KOPT-K1 (cell line): ENCODE measurements around the gene OR2V2.

Experiments used
- H3K27ac ChIP-seq: fragments of 200-600 bp; sonication (generic); 2 replicates; pipeline ENCODE4 v1.5.1; 2016; ENCODE audit warnings: antibody characterized with exemption, mild to moderate bottlenecking, low read depth, low read length; ENCODE audit not compliant: poor library complexity, severe bottlenecking
- H3K36me3 ChIP-seq: fragments of 200-600 bp; sonication (generic); 2 replicates; pipeline ENCODE4 v1.5.1; 2017; ENCODE audit warnings: antibody characterized with exemption, mild to moderate bottlenecking, low read length, moderate library complexity; ENCODE audit not compliant: insufficient read depth
- H3K9me3 ChIP-seq: fragments of 200-600 bp; sonication (generic); 2 replicates; pipeline ENCODE4 v1.5.1; 2017; ENCODE audit warnings: antibody characterized with exemption, low read length, mild to moderate bottlenecking; ENCODE audit not compliant: insufficient read depth, poor library complexity, severe bottlenecking

The OR2V2 gene

DNA sequence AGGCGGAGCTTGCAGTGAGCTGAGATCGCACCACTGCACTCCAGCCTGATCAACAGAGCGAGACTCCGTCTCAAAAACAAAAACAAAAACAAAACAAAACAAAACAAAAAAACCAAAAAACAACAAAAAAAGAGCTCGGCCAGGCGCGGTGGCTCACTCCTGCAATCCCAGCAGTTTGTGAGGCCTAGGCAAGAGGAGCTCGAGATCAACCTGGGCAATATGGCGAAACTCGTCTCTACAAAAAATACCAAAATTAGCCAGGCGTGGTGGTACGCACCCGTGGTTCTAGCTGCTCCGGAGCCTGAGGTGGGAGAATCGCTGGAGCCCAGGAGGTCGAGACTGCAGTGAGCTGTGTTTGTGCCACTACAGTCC lies 37.4 kb downstream of the OR2V2 start:
- H3K27ac ChIP-seq, result peak overlapping the region; percentile 58
- no peaks in the 10 kb centered on the region for H3K36me3 ChIP-seq
- no peaks in the 10 kb centered on the region for H3K9me3 ChIP-seq

DNA sequence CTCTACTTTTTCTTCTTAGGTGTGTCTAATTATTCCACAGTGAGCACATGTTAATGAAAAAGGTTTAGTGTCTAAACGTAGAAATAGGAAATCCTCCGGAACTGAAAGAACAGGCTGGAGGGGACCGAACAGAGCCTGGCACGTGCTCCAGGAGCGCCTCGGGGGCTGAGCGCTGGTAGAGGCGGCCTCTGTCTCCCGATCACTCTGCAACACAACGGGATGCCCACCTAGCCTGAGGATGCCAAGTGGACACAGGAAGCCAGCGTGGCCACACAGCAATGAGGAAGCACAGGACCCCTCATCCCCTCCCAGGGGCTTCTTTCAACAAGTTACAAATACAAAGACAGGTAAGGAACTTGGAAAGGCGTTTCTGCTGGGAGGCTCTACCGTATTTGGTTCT lies 38.2 kb downstream of the OR2V2 start:
- Histone ChIP-seq H3K36me3 (no peaks in the 10 kb centered on the region), H3K27ac (no peak overlapping the region), H3K9me3 (no peaks in the 10 kb centered on the region)

DNA sequence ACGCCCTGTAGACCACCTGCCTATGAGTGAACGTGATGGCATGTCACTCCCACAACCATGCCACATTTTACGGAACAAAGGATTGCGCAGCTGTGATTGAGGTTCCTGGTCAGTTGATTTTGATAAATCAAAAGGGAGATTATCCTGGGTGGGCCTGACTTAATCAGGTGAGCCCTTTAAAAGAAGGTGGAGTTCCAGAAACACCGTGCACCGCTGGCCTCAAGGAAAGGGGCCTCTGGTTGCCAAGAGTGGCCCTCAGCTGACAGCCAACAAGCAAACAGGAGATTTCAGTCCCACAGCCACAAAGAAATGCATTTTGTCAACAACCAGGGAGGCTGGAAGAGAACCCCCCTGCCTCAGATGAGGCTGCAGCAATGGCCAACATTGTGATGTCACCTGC lies 38.6 kb downstream of the OR2V2 start:
- no peaks in the 10 kb centered on the region for H3K9me3 ChIP-seq
- no peak overlapping the region for H3K27ac ChIP-seq
- H3K36me3 ChIP-seq, result no peaks in the 10 kb centered on the region

DNA sequence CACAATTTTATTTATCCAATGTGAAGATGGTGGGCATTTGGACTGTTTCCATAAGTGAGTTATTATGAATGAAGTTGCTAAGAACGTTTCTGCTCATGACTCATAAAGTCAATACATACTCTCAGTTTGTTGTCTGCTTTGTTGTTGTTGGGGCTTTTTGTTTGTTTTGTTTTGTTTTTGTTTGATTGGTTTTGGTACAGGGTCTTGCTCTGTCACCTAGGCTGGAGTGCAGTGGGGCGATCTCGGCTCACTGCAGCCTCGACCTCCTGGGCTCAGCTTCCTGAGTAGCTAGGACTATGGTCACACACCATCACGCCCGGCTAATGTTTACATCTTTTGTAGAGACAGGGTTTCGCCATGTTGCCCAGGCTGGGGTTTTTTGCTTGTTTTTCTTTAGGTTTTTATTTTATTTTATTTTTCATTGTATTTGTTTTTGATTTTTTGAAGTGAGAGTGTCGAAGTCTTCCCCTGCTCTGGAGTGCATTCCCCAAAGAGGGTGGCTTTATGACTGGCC lies 39.7 kb downstream of the OR2V2 start:
- no peak overlapping the region for H3K27ac ChIP-seq
- no peaks in the 10 kb centered on the region for H3K9me3 ChIP-seq
- no peaks in the 10 kb centered on the region for H3K36me3 ChIP-seq

DNA sequence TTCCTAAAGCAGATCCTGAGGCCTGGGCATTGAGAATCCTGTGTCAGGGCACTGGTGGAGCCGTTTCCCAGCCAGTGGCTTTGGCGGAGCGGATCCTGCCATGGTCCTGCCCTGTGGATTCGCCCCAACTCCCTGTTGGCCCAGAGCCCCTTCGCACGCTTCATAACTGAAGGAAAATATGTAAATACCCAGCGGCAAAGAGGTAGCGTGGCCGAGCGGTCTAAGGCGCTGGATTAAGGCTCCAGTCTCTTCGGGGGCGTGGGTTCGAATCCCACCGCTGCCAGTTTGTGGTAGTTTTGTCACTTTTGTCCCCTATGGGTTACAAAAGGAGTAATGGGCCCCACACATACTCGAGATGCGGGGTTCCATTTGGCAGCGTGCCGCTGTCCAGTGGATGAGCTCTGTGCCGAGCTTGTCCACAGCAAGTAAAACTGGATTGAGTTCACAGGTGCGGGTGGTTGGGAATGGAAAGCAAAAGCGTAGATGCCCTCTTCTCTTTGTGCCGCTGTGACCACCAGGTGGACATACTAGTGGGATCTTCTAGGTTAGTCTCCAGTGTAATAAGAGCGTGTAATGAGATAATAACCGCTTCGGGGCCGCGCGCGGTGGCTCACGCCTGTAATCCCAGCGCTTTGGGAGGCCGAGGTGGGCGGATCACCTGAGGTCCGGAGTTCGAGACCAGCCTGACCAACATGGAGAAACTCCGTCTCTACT lies 40.3 kb downstream of the OR2V2 start:
- H3K36me3 ChIP-seq, result no peaks in the 10 kb centered on the region
- H3K27ac ChIP-seq, result no peak overlapping the region
- no peaks in the 10 kb centered on the region for H3K9me3 ChIP-seq

DNA sequence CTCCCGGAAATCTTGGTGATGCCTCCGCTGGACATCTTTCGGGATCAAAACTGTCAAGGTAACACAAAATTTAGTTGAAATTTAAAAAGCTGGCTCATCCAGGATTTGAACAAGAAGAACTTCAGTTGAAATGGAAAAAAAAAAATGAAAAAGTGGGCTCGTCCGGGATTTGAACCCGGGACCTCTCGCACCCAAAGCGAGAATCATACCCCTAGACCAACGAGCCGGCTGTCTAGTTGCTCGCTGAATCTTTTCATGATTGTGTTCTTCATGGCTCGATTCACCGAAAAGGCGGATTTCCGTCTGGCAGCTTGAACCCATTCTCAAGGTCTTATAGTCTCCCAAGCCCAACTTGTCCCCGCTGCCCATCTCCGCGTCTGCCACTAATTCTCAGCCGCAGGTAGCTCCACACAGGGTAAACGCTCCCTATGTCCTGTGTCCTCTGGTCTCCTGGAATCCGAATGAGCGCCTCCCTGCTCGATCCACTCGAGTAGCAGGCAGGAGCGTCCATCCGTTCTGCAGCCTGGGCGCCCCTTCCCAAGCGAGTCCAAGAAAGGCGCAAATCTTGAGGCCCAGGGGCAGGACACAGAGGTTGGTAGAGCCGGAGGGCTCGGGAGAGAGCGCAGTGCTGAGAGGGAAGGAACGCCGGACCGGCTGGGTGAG lies 41.4 kb downstream of the OR2V2 start:
- peak overlapping the region; percentile 85 for H3K27ac ChIP-seq
- H3K36me3 ChIP-seq, result no peaks in the 10 kb centered on the region
- no peaks in the 10 kb centered on the region for H3K9me3 ChIP-seq

DNA sequence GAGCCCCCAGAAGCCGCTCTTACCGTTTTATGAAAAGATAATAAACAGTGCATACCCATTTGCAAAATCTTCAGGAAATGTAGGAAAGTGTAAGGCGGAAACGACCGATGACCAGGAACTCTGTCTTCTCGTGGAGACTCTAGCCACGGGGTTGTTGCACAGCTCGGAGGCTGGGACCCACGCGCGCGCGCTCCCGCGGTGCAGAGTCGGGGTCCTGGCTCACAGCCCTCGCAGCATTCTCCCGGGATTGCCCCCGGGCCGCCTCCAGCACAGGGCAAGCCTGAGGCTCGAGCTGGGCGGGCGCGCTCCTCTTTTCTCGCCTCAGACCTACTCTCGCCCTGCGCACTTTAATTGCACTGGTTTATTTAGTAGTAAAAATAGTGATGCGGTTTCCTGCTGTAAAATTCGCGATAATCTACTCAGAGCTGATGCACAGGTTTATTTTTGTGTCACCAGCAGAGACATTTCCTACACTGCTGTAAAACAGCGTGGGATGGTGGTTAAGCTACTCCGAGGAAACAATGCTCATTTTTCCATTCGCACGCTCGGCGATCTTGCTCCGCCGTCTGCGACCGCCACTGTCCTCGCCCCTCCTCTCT lies 42.1 kb downstream of the OR2V2 start:
- H3K27ac ChIP-seq, result peak overlapping the region; percentile 85
- no peaks in the 10 kb centered on the region for H3K9me3 ChIP-seq
- H3K36me3 ChIP-seq, result no peaks in the 10 kb centered on the region

DNA sequence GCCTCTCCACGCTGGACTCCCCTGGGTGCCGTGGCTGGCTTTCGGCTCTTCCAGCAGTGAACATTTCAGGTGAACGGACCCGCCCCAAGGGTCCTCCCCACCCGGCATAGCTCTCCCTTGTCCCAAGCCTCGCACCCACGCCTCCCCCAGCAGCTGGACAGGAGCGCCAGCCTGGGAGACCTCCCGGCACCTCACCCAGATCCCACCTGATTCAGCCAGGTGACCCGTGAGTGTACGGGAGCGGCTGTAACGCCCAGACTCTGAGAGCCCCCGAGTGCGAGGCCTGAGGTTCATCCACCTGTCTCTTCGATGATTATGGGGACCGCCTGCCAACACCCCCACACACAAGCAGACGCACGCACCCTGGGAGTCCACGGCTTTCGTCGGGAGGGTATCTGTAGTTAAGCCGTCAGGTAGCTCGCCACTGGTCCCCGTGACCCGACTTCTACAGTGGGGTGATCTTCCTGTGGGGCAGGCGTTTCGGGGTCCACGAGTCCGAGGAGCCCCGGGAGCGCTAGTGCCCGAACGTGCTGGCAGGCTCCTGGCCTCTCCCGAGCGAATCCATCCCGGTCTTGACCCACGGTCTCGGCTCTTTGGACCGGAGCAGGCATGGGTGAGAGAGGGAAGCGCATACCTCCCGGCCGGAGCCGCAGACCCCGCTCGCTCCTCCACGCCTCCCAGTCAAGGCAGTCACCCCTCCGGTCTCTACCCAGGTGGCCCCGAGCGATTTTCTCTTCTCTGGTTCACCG lies 42.8 kb downstream of the OR2V2 start:
- peak overlapping the region; percentile 85 for H3K27ac ChIP-seq
- no peaks in the 10 kb centered on the region for H3K9me3 ChIP-seq
- H3K36me3 ChIP-seq, result no peaks in the 10 kb centered on the region

DNA sequence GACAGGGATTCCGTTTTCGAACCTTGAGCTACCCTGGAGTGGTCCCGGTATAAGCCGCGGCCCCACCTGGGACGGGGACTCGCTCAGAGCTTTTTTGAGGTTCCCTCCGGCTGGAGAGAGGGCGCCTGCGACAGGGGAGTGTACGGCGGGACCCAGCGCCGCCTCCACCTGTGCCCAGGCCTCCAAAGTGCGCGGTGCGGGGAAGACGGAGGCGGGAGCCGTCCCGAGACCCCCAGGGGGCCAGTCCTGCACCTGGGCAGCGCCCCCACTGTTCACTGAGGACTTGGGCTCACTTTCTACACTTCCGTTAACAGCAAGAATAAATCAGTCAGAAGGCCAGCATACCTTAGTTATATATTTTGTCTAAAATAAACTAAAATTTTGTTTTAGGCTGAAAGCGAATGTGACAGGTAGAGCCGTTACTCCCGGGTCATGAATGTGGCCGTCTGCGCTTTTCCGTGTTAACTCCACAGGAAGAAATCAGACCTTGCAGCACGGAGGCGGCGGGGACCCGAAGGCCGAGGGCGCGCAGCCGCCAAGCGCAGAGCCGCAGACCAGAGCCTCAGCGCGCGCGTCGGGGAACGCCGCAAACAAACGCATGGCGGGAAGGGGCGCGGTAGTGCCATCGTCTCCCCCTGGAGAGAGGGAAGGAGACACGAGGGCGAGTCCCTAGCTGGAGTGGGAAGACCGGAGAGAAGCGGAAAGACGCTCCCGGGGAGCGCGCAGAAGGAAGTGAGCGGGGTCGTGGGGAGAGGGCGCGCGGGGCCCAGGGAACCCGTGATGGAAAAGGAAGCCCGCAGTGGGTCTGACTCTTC lies 43.5 kb downstream of the OR2V2 start:
- H3K27ac ChIP-seq, result peak overlapping the region; percentile 85
- no peaks in the 10 kb centered on the region for H3K36me3 ChIP-seq
- no peaks in the 10 kb centered on the region for H3K9me3 ChIP-seq

DNA sequence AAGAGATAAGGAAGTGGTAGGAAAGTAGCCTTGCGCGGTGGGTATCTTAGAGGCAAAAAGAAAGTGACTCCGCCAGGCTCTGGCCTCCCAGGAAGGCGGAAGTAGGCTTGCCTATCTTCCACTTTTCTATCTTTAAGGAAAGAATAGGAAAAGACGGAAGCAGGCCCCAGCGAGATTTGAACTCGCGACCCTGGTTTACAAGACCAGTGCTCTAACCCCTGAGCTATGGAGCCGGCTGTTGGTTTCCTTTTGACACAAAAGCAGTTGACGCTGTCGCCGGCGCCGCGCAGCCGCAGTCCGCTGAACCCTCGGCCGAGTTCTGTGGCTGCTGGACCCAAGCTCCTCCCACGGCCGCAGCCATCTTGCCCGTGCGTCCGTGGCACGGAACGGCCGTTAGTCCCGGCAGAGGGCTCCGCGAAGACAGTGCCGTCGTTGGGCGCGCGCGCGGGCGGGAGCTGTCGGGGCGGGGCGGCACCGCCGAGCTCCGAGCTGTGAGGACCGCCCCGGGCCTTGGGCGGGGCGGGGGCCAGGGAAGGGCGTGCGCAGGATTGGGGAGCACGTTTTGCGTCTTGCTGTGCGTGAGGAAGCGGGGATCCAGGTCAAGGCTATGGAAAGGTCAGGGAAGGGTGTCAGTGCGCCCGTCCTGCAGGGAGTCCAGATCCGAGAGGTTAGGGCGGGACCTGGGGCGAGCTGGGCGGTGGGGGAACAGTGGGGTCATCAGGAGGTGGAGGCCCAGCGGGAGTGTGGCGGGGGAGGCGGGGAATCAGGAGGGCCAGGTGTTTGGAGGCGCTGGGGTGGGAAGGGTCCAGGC lies 44.3 kb downstream of the OR2V2 start:
- no peaks in the 10 kb centered on the region for H3K36me3 ChIP-seq
- H3K9me3 ChIP-seq, result no peaks in the 10 kb centered on the region
- H3K27ac ChIP-seq, result peak overlapping the region; percentile 85

DNA sequence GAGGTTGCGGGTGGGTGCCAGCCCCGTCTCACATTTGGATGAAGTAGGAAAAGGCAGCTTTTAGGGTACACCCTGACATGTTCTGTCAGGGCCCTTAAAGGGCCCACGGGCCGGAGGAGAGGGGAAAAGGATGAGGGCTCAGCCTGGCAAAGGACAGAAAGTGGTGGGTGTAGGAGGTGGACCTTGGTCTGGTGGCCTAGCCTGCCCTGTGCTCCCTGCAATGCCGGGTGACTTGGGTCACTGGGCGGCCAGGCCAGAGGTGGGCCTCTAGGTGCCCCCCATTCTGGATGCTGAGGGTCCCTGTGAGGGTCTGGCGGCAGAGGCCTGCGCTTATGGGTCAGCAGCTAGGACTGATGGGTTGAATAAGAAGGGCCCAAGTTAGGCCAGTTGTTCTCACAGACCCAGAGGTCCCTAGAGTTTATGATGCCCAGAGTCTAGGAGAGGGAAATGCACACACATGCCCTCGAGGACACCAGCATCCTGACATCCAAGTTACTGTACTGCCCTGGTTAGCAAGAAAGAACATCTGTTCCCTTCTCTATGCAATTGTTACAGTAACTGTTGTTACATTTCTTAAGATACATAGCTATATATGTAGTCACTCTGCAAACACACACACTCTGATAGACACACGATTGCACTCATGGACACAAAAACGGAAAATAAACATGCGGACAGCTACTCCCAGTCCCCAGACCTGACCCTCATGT lies 45.1 kb downstream of the OR2V2 start:
- Histone ChIP-seq H3K9me3 (no peaks in the 10 kb centered on the region), H3K27ac (peak overlapping the region; percentile 85), H3K36me3 (no peaks in the 10 kb centered on the region)

DNA sequence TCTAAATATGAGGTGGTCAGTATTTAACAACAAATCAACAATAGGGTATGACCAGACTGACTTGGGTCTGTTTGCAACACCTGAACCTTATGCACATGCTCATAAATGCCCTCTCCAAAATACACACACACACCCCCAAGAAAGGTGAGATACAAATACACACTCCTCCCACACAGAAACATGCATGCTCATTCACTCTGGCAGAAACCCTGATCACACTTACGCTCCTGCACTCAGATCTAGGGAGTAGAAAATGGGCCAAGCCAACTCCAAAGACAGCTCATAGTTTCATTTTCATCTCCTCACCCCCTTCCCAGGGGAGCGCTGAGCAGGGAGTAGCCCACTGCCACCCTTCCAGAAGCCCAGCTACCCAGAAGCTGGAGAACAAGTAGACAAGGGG lies 46.3 kb downstream of the OR2V2 start:
- no peaks in the 10 kb centered on the region for H3K9me3 ChIP-seq
- no peaks in the 10 kb centered on the region for H3K36me3 ChIP-seq
- no peak overlapping the region for H3K27ac ChIP-seq

DNA sequence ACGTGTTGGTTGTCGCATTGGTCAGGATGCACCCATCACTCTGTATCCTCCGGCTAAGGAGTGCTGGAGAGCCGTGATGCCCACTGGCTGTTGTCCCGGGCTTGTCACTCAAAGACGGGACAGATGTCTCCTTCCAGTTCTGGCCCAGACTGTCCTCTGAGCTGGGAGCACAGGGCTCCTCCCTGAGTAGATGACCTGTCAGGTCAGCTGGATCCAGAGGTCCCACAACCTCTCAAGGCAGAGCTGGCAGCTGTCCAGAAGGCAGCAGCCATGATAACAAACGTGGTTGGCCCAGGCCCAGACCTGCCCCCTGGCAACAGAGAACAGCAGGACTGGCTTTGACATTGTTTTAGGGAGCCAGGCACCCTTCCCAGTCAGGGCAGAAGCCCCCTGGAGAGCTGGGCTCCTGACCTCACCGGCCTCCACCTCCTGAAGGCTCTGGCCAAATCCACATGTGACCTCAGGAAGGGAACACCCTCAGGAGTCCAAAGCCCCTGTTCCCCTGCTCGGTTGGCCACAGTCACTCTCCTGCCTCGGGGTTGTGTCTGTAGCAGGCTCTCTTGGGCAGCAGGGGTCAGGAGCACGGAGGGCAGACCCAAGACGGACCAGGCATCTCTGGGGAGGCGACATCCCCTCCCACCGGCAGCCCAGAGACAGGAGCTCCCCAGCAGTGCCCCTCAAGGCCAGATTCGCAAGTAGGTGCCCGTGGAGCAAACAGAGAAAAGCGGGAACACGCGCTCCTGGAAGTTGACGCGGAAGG lies 47.3 kb downstream of the OR2V2 start:
- Histone ChIP-seq H3K9me3 (no peaks in the 10 kb centered on the region), H3K36me3 (no peaks in the 10 kb centered on the region), H3K27ac (no peak overlapping the region)
